ENCODE measurements around the gene APBA2. TPM values are rescaled to one million over a fixed set of nuclear protein-coding genes. Genes with fewer than 3 reads are reported as not detected.

Gene APBA2
- total RNA-seq, 6 experiments from 2014 or later: 5.3 to 6.5 (median 6.1) TPM

DNA sequence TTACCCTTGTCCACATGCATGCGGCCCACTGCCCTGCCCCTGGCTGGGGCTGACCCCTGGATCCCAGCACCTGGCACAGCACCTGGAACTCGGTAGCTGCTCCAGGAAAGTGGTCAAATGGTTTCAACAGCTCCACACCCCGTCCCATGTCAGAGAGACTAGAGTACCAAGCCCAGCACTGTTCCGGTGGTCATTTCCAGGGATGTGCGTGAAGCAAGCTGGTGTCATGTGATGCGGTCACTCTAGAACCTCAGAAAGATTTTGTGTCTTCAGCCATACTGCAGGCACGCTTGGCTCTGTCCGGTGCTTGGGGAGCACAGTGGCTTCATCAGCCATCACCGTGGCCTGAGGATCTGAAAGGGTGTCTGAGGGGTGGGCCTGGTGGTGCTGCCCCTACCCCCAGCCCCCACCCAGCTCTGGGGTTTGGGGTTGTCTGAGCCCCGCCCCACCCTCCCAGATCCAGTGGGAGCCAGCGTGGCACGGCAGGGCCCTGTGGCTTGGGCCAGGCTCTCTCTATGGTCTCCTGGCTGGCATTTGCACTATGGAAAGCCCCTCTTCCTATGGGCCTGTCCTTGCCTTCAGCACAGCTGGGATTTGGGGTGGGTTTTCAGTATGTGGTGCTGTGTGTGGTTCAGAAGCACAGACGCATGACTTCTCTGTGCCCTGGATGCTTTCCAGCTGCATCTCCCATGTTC, 15.3 kb downstream of the APBA2 start:
- H3K9me3 Mint-ChIP-seq: peaks cover 15% of the 10 kb centered on the region
- no peaks in the 10 kb centered on the region; the same call in none of the 2 replicates for H3K27me3 Mint-ChIP-seq (ENCODE audit: insufficient read depth)
- TF ChIP-seq, protein P1, sequence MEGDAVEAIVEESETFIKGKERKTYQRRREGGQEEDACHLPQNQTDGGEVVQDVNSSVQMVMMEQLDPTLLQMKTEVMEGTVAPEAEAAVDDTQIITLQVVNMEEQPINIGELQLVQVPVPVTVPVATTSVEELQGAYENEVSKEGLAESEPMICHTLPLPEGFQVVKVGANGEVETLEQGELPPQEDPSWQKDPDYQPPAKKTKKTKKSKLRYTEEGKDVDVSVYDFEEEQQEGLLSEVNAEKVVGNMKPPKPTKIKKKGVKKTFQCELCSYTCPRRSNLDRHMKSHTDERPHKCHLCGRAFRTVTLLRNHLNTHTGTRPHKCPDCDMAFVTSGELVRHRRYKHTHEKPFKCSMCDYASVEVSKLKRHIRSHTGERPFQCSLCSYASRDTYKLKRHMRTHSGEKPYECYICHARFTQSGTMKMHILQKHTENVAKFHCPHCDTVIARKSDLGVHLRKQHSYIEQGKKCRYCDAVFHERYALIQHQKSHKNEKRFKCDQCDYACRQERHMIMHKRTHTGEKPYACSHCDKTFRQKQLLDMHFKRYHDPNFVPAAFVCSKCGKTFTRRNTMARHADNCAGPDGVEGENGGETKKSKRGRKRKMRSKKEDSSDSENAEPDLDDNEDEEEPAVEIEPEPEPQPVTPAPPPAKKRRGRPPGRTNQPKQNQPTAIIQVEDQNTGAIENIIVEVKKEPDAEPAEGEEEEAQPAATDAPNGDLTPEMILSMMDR (IDR thresholded peaks at IDR 0.05): no peak
- H3K36me3 Mint-ChIP-seq (ENCODE audit: low read depth): peaks cover 7% of the 10 kb centered on the region; the same call in 1 of the 2 replicates
- peaks cover 9% of the 10 kb centered on the region for H3K4me1 Mint-ChIP-seq (ENCODE audit: low read depth)
- H3K27ac Mint-ChIP-seq: no peak overlapping the region
- no peak for DNase-seq
- no peak overlapping the region for H3K4me3 Mint-ChIP-seq

DNA sequence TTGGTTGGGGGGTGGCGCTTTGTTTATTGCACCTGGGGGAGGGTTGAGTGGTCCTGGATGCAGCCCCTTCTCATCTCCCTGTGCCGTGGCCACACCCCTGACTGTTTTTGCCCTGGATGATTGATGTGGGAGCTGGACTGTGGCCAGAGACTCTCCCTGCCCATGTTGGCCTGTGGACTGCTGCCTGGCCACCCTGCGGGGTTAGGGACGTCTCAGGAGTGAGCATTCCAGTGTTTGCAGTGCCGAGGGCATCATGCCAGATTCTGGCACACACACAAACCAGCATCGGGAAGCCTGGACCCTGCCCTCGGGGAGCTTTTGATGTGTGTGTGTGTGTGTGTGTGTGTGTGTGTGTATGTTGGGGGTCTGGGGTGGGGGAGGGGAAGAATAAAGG, 15.8 kb downstream of the APBA2 start:
- H3K4me1 Mint-ChIP-seq (ENCODE audit: low read depth): peaks cover 8% of the 10 kb centered on the region
- H3K27me3 Mint-ChIP-seq (ENCODE audit: insufficient read depth): no peaks in the 10 kb centered on the region; the same call in none of the 2 replicates
- no peak for DNase-seq
- TF ChIP-seq, protein P1 (IDR thresholded peaks at IDR 0.05): no peak
- H3K36me3 Mint-ChIP-seq (ENCODE audit: low read depth): peaks cover 7% of the 10 kb centered on the region; the same call in 1 of the 2 replicates
- peaks cover 13% of the 10 kb centered on the region for H3K9me3 Mint-ChIP-seq
- H3K4me3 Mint-ChIP-seq: no peak overlapping the region
- H3K27ac Mint-ChIP-seq: no peak overlapping the region

DNA sequence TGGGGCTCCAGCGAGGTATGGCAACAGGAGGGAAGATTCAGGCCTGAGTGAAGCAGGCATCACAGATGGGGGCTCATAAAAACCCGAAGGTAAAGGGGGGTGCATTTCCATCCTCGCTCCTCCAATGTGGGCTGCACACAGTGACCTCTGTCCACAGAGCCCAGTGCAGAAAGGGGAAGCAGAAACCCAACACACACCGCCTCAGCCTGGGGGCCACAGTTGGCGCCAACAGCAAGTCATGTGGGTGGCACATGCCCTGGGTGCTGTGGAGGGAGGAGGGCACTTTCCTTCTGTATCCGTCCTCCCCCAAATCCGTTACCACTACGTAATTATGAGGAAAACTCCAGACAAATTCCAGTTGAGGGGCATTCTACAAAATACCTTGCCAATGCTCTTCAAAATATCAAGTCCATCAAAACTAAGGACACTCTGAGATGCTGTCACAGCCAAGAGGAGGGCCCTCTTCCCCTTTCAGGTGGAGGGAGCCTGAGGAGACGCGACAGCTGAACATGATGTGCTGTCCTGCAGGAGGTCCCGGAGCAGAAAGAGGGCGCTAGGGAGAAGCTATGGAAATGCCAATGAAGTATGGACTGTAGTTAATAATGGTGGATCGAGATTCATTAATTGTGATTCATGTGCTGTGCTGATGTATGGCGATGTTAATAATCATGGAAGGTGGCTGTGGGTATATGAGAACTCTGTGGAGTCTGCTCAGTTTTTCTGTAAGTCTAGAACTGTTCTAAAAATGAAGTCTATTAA, 16.4 kb downstream of the APBA2 start:
- no peak overlapping the region for H3K4me3 Mint-ChIP-seq
- H3K4me1 Mint-ChIP-seq (ENCODE audit: low read depth): peaks cover 2% of the 10 kb centered on the region
- H3K27me3 Mint-ChIP-seq (ENCODE audit: insufficient read depth): no peaks in the 10 kb centered on the region; the same call in none of the 2 replicates
- peaks cover 1% of the 10 kb centered on the region; the same call in 1 of the 2 replicates for H3K36me3 Mint-ChIP-seq (ENCODE audit: low read depth)
- TF ChIP-seq, protein P1 (IDR thresholded peaks at IDR 0.05): peak; percentile 34; the same call in 1 of the 2 replicates
- no peak for DNase-seq
- H3K27ac Mint-ChIP-seq: no peak overlapping the region
- peaks cover 8% of the 10 kb centered on the region for H3K9me3 Mint-ChIP-seq

DNA sequence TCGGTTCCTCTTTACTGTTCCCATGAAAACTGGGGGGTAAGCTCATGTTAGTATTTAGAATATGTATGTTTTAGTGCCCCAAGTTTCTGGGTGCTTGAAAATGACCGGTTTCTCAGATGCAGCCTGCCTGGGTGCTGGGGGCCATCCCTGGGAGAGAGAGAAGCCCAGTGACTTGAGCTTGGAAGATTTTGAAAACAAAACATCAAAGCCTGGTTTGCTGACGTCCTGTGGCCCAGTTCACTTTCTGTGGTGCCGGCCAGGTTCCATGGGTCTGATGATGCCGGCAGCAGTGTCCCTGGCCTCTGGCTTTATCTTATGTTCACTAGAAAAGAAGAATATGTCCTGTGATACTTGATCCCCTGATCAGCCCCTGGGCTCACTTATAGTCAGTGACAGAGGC, 17.1 kb downstream of the APBA2 start:
- no peaks in the 10 kb centered on the region for H3K36me3 Mint-ChIP-seq (ENCODE audit: low read depth)
- H3K4me1 Mint-ChIP-seq (ENCODE audit: low read depth): no peaks in the 10 kb centered on the region
- TF ChIP-seq, protein P1 (IDR thresholded peaks at IDR 0.05): no peak
- H3K4me3 Mint-ChIP-seq: no peak overlapping the region
- peaks cover 3% of the 10 kb centered on the region for H3K9me3 Mint-ChIP-seq
- no peaks in the 10 kb centered on the region; the same call in none of the 2 replicates for H3K27me3 Mint-ChIP-seq (ENCODE audit: insufficient read depth)
- DNase-seq: no peak
- H3K27ac Mint-ChIP-seq: no peak overlapping the region

DNA sequence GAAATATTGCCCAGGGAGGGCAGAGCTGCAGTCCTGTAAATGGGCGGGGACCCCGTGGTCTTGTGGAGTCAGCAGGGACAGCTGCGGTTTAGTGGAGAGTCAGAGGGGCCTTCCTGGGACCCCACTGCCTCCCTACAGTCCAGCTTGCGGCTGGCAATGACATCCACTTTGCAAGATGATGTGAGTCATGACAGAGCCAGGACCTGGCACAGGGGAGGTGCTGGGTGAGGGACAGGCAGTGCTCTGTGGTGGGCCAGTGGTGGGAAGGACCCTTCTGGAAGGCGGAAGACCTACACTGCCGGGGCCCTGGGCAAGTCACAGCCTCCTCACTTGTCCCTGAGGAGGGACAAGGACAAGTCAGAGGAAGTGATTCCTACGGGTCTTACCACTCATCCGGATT, 17.8 kb downstream of the APBA2 start:
- TF ChIP-seq, protein P1 (IDR thresholded peaks at IDR 0.05): no peak
- Mint-ChIP-seq H3K36me3 (ENCODE audit: low read depth) (no peaks in the 10 kb centered on the region), H3K27me3 (ENCODE audit: insufficient read depth) (no peaks in the 10 kb centered on the region; the same call in none of the 2 replicates), H3K4me3 (no peak overlapping the region), H3K27ac (no peak overlapping the region), H3K4me1 (ENCODE audit: low read depth) (no peaks in the 10 kb centered on the region), H3K9me3 (no peaks in the 10 kb centered on the region; the same call in 1 of the 2 replicates)
- DNase-seq: no peak
